HepG2 (cell line): ENCODE data around the gene KATNB1. TPM values are rescaled to one million over a fixed set of nuclear protein-coding genes. Genes with fewer than 3 reads are reported as not detected.

Experiments
- ATAC-seq: fragments of 200-7000 bp; cut with Tn5 transposase; 3 replicates; pipeline ENCODE4 v1.9.1; 2020; ENCODE audit warnings: mild to moderate bottlenecking, moderate library complexity
- BruUV-seq: library from RNA; stranded (reverse); fragments of 400-500 nt; replicated peaks from 2 replicates; lab custom pipeline; 2021; lab: Mats Ljungman, UMichigan
- CTCF ChIA-PET: fragments of 300-600 bp; formaldehyde crosslinking; extraction: SDS; loops from one replicate; lab custom pipeline; 2021; ENCODE audit warnings: low total read pairs, inconsistent platforms, low intra/inter-chr PET ratio; lab: Yijun Ruan, JAX
- POLR2A ChIA-PET: fragments of 350-600 bp; sonication (Branson Sonifier 250); formaldehyde crosslinking; loops from one replicate; lab custom pipeline; 2020; ENCODE audit warnings: antibody characterized with exemption, inconsistent platforms; lab: Yijun Ruan, JAX
- DNase-seq: peaks from one replicate; pipeline ENCODE4 v3.0.0-alpha.2; 2015; ENCODE audit warnings: low spot score
- FAIRE-seq: peaks from 3 replicates; lab custom pipeline; 2011; peaks lifted over from hg19 to GRCh38; lab: Jason Lieb, UNC
- H2AFZ ChIP-seq: one replicate; pipeline ENCODE4 v1.6.1; 2011; ENCODE audit warnings: low read length, inconsistent platforms
- H3K27ac ChIP-seq: fragments of 300-600 bp; 3 replicates; pipeline ENCODE4 v1.8.0; 2011; ENCODE audit warnings: mixed run types, mild to moderate bottlenecking, mixed read lengths, low read length, inconsistent platforms; ENCODE audit not compliant: insufficient read depth; ENCODE audit errors: extremely low read length
- H3K27me3 ChIP-seq, 2 experiments: fragments of 200-600 bp in 1 of 2; 2 replicates in 1 of 2; 3 replicates in 1 of 2; pipeline versions ENCODE4 v1.6.0 to v1.8.0; 2011; ENCODE audit warnings: low read length in 2 of 2, mild to moderate bottlenecking in 2 of 2, moderate library complexity in 2 of 2, inconsistent platforms in 1 of 2; ENCODE audit not compliant: insufficient read depth in 2 of 2, control insufficient read depth in 1 of 2
- H3K36me3 ChIP-seq, 2 experiments: fragments of 200-600 bp in 1 of 2; replicated peaks in 1 of 2; 2 replicates in 1 of 2; 3 replicates in 1 of 2; pipeline versions ENCODE4 v1.5.1 to v1.8.0; 2011; ENCODE audit warnings: low read length in 2 of 2, inconsistent platforms in 1 of 2; ENCODE audit not compliant: insufficient read depth in 2 of 2, control insufficient read depth in 1 of 2
- H3K4me1 ChIP-seq: 2 replicates; pipeline ENCODE4 v1.5.1; 2012; ENCODE audit warnings: low read length, inconsistent platforms; ENCODE audit not compliant: insufficient read depth
- H3K4me2 ChIP-seq: 2 replicates; pipeline ENCODE4 v1.6.0; 2011; ENCODE audit warnings: low read depth, low read length, inconsistent platforms
- H3K4me3 ChIP-seq, 3 experiments: fragments of 200-600 bp in 1 of 3; sonication (generic), shearing (Covaris generic) in 1 of 3; replicated peaks in 1 of 3; 2 replicates each; pipeline ENCODE4 v1.5.1; 2011 to 2016; ENCODE audit warnings: low read length in 3 of 3, inconsistent platforms in 2 of 3, low read depth in 2 of 3, mild to moderate bottlenecking in 2 of 3, control low read depth in 1 of 3, mixed read lengths in 1 of 3; ENCODE audit not compliant: insufficient read depth in 1 of 3
- H3K79me2 ChIP-seq: one replicate; pipeline ENCODE4 v1.6.1; 2011; ENCODE audit warnings: low read length, inconsistent platforms; ENCODE audit not compliant: insufficient read depth
- H3K9ac ChIP-seq: 2 replicates; pipeline ENCODE4 v1.6.0; 2011; ENCODE audit warnings: mild to moderate bottlenecking, low read depth, low read length, inconsistent platforms; ENCODE audit not compliant: insufficient read depth
- H3K9me3 ChIP-seq: 2 replicates; pipeline ENCODE4 v1.5.1; 2012; ENCODE audit warnings: mild to moderate bottlenecking, low read length
- H4K20me1 ChIP-seq: 2 replicates; pipeline ENCODE4 v1.6.0; 2011; ENCODE audit warnings: inconsistent platforms, mild to moderate bottlenecking, low read length, moderate library complexity; ENCODE audit not compliant: insufficient read depth
- CBX1 ChIP-seq: IDR thresholded peaks from one replicate; pipeline ENCODE4 v1.6.1; 2016; ENCODE audit warnings: antibody characterized with exemption, low read depth
- CBX5 ChIP-seq: sonication (generic); formaldehyde crosslinking; IDR thresholded peaks from 2 replicates; pipeline ENCODE4 v1.4.0; 2020; ENCODE audit warnings: missing genetic modification reagents, borderline replicate concordance
- FOXC1 ChIP-seq: sonication (generic); formaldehyde crosslinking; IDR thresholded peaks from 2 replicates; pipeline ENCODE4 v1.8.0; 2022; ENCODE audit warnings: mild to moderate bottlenecking, missing genetic modification reagents, borderline replicate concordance
- MAFG ChIP-seq: sonication (generic); formaldehyde crosslinking; IDR thresholded peaks from 2 replicates; pipeline ENCODE4 v1.5.1; 2020; ENCODE audit warnings: mild to moderate bottlenecking, missing genetic modification reagents
- MYPOP ChIP-seq: sonication (generic); formaldehyde crosslinking; IDR thresholded peaks from 2 replicates; pipeline ENCODE4 v1.8.1; 2023; ENCODE audit warnings: mild to moderate bottlenecking, moderate library complexity, missing genetic modification reagents
- RAD21 ChIP-seq: fragments of 450-650 bp; formaldehyde crosslinking; IDR thresholded peaks from 2 replicates; pipeline ENCODE4 v1.5.0; 2020; ENCODE audit warnings: mild to moderate bottlenecking
- RARA ChIP-seq: IDR thresholded peaks from 2 replicates; pipeline ENCODE4 v1.6.1; 2016; ENCODE audit warnings: missing genetic modification reagents, missing compliant biosample characterization
- RBM22 ChIP-seq: fragments of 200-400 bp; formaldehyde crosslinking; optimal IDR thresholded peaks from 2 replicates; pipeline ENCODE3; 2017; ENCODE audit warnings: mild to moderate bottlenecking, low read length, moderate library complexity
- USF2 ChIP-seq, 2 experiments: sonication (generic) in 1 of 2; formaldehyde crosslinking in 1 of 2; IDR thresholded peaks; 2 replicates each; pipeline versions ENCODE4 v1.5.1 to v1.6.1; 2011 to 2020; ENCODE audit warnings: borderline replicate concordance in 1 of 2, low read depth in 1 of 2, low read length in 1 of 2, mild to moderate bottlenecking in 1 of 2, missing genetic modification reagents in 1 of 2, moderate library complexity in 1 of 2
- ZNF337 ChIP-seq: sonication (generic); formaldehyde crosslinking; IDR thresholded peaks from 2 replicates; pipeline ENCODE4 v1.5.1; 2020; ENCODE audit warnings: missing genetic modification reagents, low read depth, mild to moderate bottlenecking, borderline replicate concordance
- ZNF496 ChIP-seq: sonication (generic); formaldehyde crosslinking; IDR thresholded peaks from 2 replicates; pipeline ENCODE4 v1.8.1; 2023; ENCODE audit warnings: mild to moderate bottlenecking, moderate library complexity, missing genetic modification reagents; ENCODE audit not compliant: insufficient replicate concordance
- ZNF574 ChIP-seq: sonication (generic); formaldehyde crosslinking; IDR thresholded peaks from 2 replicates; pipeline ENCODE4 v1.4.0; 2020; ENCODE audit warnings: missing genetic modification reagents
- ZNF644 ChIP-seq: IDR thresholded peaks from 2 replicates; pipeline ENCODE4 v1.6.1; 2016; ENCODE audit warnings: low read depth
- ZNF776 ChIP-seq: sonication (generic); formaldehyde crosslinking; IDR thresholded peaks from 2 replicates; pipeline ENCODE4 v1.4.0; 2020; ENCODE audit warnings: mild to moderate bottlenecking, missing genetic modification reagents
- ZSCAN20 ChIP-seq: sonication (generic); formaldehyde crosslinking; IDR thresholded peaks from 2 replicates; pipeline ENCODE4 v1.4.0; 2020; ENCODE audit warnings: missing genetic modification reagents, mild to moderate bottlenecking, borderline replicate concordance
- WGBS: methylation state at CpG from one replicate; pipeline ENCODE4 v1.1.6; 2017; ENCODE audit warnings: low lambda C conversion rate; 5-methylcytosine and 5-hydroxymethylcytosine counted together
- in situ Hi-C: cut with HindIII; loops from 2 replicates; pipeline ENCODE4 v1.10.0; 2017; ENCODE audit warnings: low pct_unique_long_range_greater_than_20kb; ENCODE audit not compliant: extremely low pct_ligation_motif_present
- intact Hi-C: fragments of 100-400 bp; cut with micrococcal nuclease; formaldehyde crosslinking; loops from one replicate; pipeline ENCODE4 v1.10.0; 2022; ENCODE audit not compliant: unreplicated experiment
- polyA plus RNA-seq, 8 experiments: library from polyadenylated mRNA; depleted of rRNA in 3 of 8; stranded (reverse) in 7 of 8; unstranded in 1 of 8; fragments of >200 nt; fragmentation: Illumina TruSeq in 4 of 8; extraction: Trizol in 4 of 8; gene quantifications; 2 replicates each; pipeline versions ENCODE4 v1.2.1 to v1.2.3, GENCODE V29; 2011 to 2016; ENCODE audit warnings: low read depth in 4 of 8, missing spikeins in 1 of 8, mixed read lengths in 1 of 8; ENCODE audit not compliant: insufficient read depth in 1 of 8
- total RNA-seq, 5 experiments: library from RNA; depleted of rRNA; stranded (reverse); fragments of >200 nt; fragmentation: Illumina TruSeq; extraction: Trizol; gene quantifications; 2 replicates each; pipeline ENCODE4 v1.2.3, GENCODE V29; 2016; ENCODE audit warnings: low read depth in 1 of 5

The KATNB1 gene
- total and polyA plus RNA-seq, 2 of the 13 experiments (the other 11 are each of a cell fraction or from before 2014, with no cell fraction given): 31.5 to 43.5 TPM

- BruUV-seq: no TSS peak
- no peaks in the 10 kb centered on the region for H4K20me1 ChIP-seq
- CTCF ChIA-PET: interaction anchor here (0.9 kb wide), 1 partner anchor 77 kb away, joined by 3 read pairs; no protein-coding TSS in a partner anchor
- TF ChIP-seq RARA (CRISPR knock-in tag) (no peak), RAD21 (CRISPR knock-in tag) (no peak), ZNF644 (CRISPR knock-in tag) (no peak), CBX5 (no peak), ZNF337 (CRISPR knock-in tag) (no peak), ZNF496 (CRISPR knock-in tag) (no peak), ZNF776 (CRISPR knock-in tag) (no peak), USF2 (IDR thresholded peaks at IDR 0.05; ENCODE audit: low read depth, low read length) (no peak), USF2 (CRISPR knock-in tag; IDR thresholded peaks at IDR 0.05; ENCODE audit: borderline replicate concordance) (no peak), ZSCAN20 (CRISPR knock-in tag) (no peak), CBX1 (no peak), MYPOP (CRISPR knock-in tag) (no peak), ZNF574 (CRISPR knock-in tag) (no peak), RBM22 (no peak), FOXC1 (CRISPR knock-in tag) (no peak), MAFG (CRISPR knock-in tag) (no peak)
These were observed 10.0 kb upstream of the KATNB1 start for GRCh38 chr16:57725554-57725953.

More at GRCh38 chr16:57725554-57725953, 10.0 kb upstream of the KATNB1 start:
- Histone ChIP-seq H3K4me3 (no peak overlapping the region), H3K9me3 (no peaks in the 10 kb centered on the region), H3K27ac (no peak overlapping the region), H3K4me1 (peaks cover 25% of the 10 kb centered on the region), H3K27me3 (no peaks in the 10 kb centered on the region), H3K36me3 (no peaks in the 10 kb centered on the region), H2AFZ (no peak overlapping the region), H3K9ac (no peak overlapping the region), H3K4me2 (no peak overlapping the region), H3K79me2 (no peaks in the 10 kb centered on the region)
- 58% methylated on average over 3 of the region's 5 CpGs for WGBS
- FAIRE-seq: no peak
- no peak for DNase-seq
- in situ Hi-C loops: loop anchor here (5.0 kb wide), 1 partner anchor 123 kb away; no protein-coding TSS in a partner anchor
- intact Hi-C loops: no loop called here
- no peak for ATAC-seq
- POLR2A ChIA-PET: interaction anchor here (1.8 kb wide), 1 partner anchor 10 kb away, joined by 6 read pairs; the partner anchor contains the start of gene KATNB1
